GM12865 (cell line): ENCODE results near the gene BMP6.
"Not testable (repeated sequence)": the region's sequence is repeated elsewhere in the genome, so short reads cannot be mapped to it uniquely, and the experiment has no call there.

ENCODE experiments used
- DNase-seq: peaks from one replicate; pipeline ENCODE4 v3.0.0; 2010; ENCODE audit warnings: low read depth
- H3K4me3 ChIP-seq: 2 replicates; pipeline ENCODE4 v1.5.1; 2011; ENCODE audit warnings: mild to moderate bottlenecking, low read depth, low read length, control low read depth
- CTCF ChIP-seq: IDR thresholded peaks from 2 replicates; pipeline ENCODE4 v1.5.1; 2011; ENCODE audit warnings: low read length, control low read depth, low read depth, inconsistent platforms; ENCODE audit not compliant: insufficient read depth; ENCODE audit errors: missing control alignments

Gene BMP6

GRCh38 chr6:7882505-7883257 is 156.8 kb downstream of the BMP6 start:
- no peak for TF ChIP-seq CTCF
- H3K4me3 ChIP-seq: no peak overlapping the region
- DNase-seq: no peak

- DNase-seq: no peak
- no peak overlapping the region for H3K4me3 ChIP-seq
- no peak for TF ChIP-seq CTCF
Measured at GRCh38 chr6:7883381-7883780, 157.5 kb downstream of the BMP6 start.

GRCh38 chr6:7886132-7886531 is 160.2 kb downstream of the BMP6 start:
- H3K4me3 ChIP-seq: no peak overlapping the region
- DNase-seq: no peak
- no peak for TF ChIP-seq CTCF

- TF ChIP-seq CTCF: no peak
- no peak for DNase-seq
- no peak overlapping the region for H3K4me3 ChIP-seq
Measured at GRCh38 chr6:7887278-7887991, 161.5 kb downstream of the BMP6 start.

- no peak for DNase-seq
- H3K4me3 ChIP-seq: no peak overlapping the region
- no peak for TF ChIP-seq CTCF
Measured at GRCh38 chr6:7888587-7889357, 162.9 kb downstream of the BMP6 start.

GRCh38 chr6:7891078-7891872 is 165.4 kb downstream of the BMP6 start:
- no peak for TF ChIP-seq CTCF

GRCh38 chr6:7892367-7892766 is 166.5 kb downstream of the BMP6 start:
- DNase-seq, H3K4me3 ChIP-seq: not testable (repeated sequence)

More at GRCh38 chr6:7891078-7891872, 165.4 kb downstream of the BMP6 start:
- no peak for DNase-seq
- no peak overlapping the region for H3K4me3 ChIP-seq
